AG09319 (cell line): ENCODE measurements around the gene SCT.

Experiments
- DNase-seq: peaks from one replicate; pipeline ENCODE4 v3.0.0-alpha.2; 2010; ENCODE audit warnings: low read depth; ENCODE audit errors: extremely low read depth
- CTCF ChIP-seq: IDR thresholded peaks from 2 replicates; pipeline ENCODE4 v1.5.1; 2011; ENCODE audit warnings: low read depth, mild to moderate bottlenecking, inconsistent platforms, low read length, moderate library complexity

SCT gene

GRCh38 chr11:641806-642370 lies 14.9 kb upstream of the SCT start:
- DNase-seq: no peak
- no peak for TF ChIP-seq CTCF

GRCh38 chr11:640021-640706 lies 13.2 kb upstream of the SCT start:
- DNase-seq: no peak
- no peak for TF ChIP-seq CTCF

GRCh38 chr11:639332-639955 lies 12.5 kb upstream of the SCT start:
- DNase-seq: no peak
- no peak for TF ChIP-seq CTCF

- DNase-seq: no peak
- no peak for TF ChIP-seq CTCF
Observed at GRCh38 chr11:638631-639331, 11.8 kb upstream of the SCT start.

- no peak for TF ChIP-seq CTCF
- DNase-seq: no peak
Observed at GRCh38 chr11:637593-638521, 10.9 kb upstream of the SCT start.

GRCh38 chr11:637333-637592 lies 10.3 kb upstream of the SCT start:
- no peak for TF ChIP-seq CTCF
- no peak for DNase-seq
